GDM1 (cell line): ENCODE measurements around the gene TARS1.
"Not testable (repeated sequence)": the region's sequence is repeated elsewhere in the genome, so short reads cannot be mapped to it uniquely, and the experiment has no call there.

Experiments
- DNase-seq: peaks from one replicate; lab custom pipeline; 2025; lab: John Stamatoyannopoulos, UW

TARS1 gene

GRCh38 chr5:33488558-33489355 lies 48.0 kb downstream of the TARS1 start:
- no peak for DNase-seq

GRCh38 chr5:33489481-33490067 lies 48.8 kb downstream of the TARS1 start:
- no peak for DNase-seq

- DNase-seq, result no peak
Observed at GRCh38 chr5:33490071-33490665, 49.4 kb downstream of the TARS1 start.

GRCh38 chr5:33491941-33492340 lies 51.2 kb downstream of the TARS1 start:
- DNase-seq, result no peak

GRCh38 chr5:33494466-33494865 lies 53.7 kb downstream of the TARS1 start:
- no peak for DNase-seq

GRCh38 chr5:33501260-33501659 lies 60.5 kb downstream of the TARS1 start:
- no peak for DNase-seq

- no peak for DNase-seq
Observed at GRCh38 chr5:33501899-33502298, 61.1 kb downstream of the TARS1 start.

GRCh38 chr5:33504570-33504969 lies 63.8 kb downstream of the TARS1 start:
- DNase-seq, result no peak

GRCh38 chr5:33507426-33507825 lies 66.7 kb downstream of the TARS1 start:
- no peak for DNase-seq

GRCh38 chr5:33509036-33509435 lies 68.3 kb downstream of the TARS1 start:
- no peak for DNase-seq

- no peak for DNase-seq
Observed at GRCh38 chr5:33513462-33514185, 72.9 kb downstream of the TARS1 start.

GRCh38 chr5:33515366-33515765 lies 74.6 kb downstream of the TARS1 start:
- not testable (repeated sequence) for DNase-seq

GRCh38 chr5:33516421-33516820 lies 75.7 kb downstream of the TARS1 start:
- DNase-seq, result no peak
